SKM-1 treated with dmso at 0.1 percent for 144 hours (cell line): Measurements from ENCODE around the gene CLMN.
"Not testable (repeated sequence)": the region's sequence is repeated elsewhere in the genome, so short reads cannot be mapped to it uniquely, and the experiment has no call there.

ENCODE experiments used
- DNase-seq: peaks from one replicate; lab custom pipeline; 2025; ENCODE audit not compliant: unreplicated experiment; lab: John Stamatoyannopoulos, UW

Gene CLMN

GRCh38 chr14:95196826-95197545 is 122.7 kb downstream of the CLMN start:
- DNase-seq: no peak

GRCh38 chr14:95196268-95196667 is 123.4 kb downstream of the CLMN start:
- DNase-seq: no peak

- no peak for DNase-seq
Observed at GRCh38 chr14:95195031-95195430, 124.7 kb downstream of the CLMN start.

GRCh38 chr14:95193081-95193480 is 126.6 kb downstream of the CLMN start:
- DNase-seq: no peak

GRCh38 chr14:95192311-95192710 is 127.4 kb downstream of the CLMN start:
- DNase-seq: no peak

GRCh38 chr14:95191445-95192199 is 128.1 kb downstream of the CLMN start:
- DNase-seq: no peak

- no peak for DNase-seq
Observed at GRCh38 chr14:95190857-95191256, 128.9 kb downstream of the CLMN start.

- DNase-seq: no peak
Observed at GRCh38 chr14:95190346-95190840, 129.3 kb downstream of the CLMN start.

GRCh38 chr14:95189367-95190132 is 130.2 kb downstream of the CLMN start:
- no peak for DNase-seq

- DNase-seq: no peak
Observed at GRCh38 chr14:95188380-95188779, 131.3 kb downstream of the CLMN start.

- DNase-seq: peak; percentile 60
Observed at GRCh38 chr14:95185767-95186392, 133.8 kb downstream of the CLMN start.

- peak; percentile 75 for DNase-seq
Observed at GRCh38 chr14:95185033-95185766, 134.5 kb downstream of the CLMN start.

GRCh38 chr14:95184413-95184790 is 135.3 kb downstream of the CLMN start:
- DNase-seq: no peak

GRCh38 chr14:95183532-95184412 is 135.9 kb downstream of the CLMN start:
- DNase-seq: no peak

GRCh38 chr14:95183082-95183481 is 136.6 kb downstream of the CLMN start:
- DNase-seq: no peak

GRCh38 chr14:95182379-95182778 is 137.3 kb downstream of the CLMN start:
- no peak for DNase-seq

GRCh38 chr14:95180966-95181741 is 138.6 kb downstream of the CLMN start:
- DNase-seq: no peak

- not testable (repeated sequence) for DNase-seq
Observed at GRCh38 chr14:95175670-95176069, 144.0 kb downstream of the CLMN start.
